OCI-LY3 (cell line): Measurements from ENCODE around the gene CHFR.

Experiments used
- H2AFZ ChIP-seq: fragments of 200-600, 300-600 bp; shearing (Covaris generic); 2 replicates; pipeline ENCODE4 v1.6.0; 2014; ENCODE audit warnings: antibody characterized with exemption, low read depth, low read length
- H3K27ac ChIP-seq: fragments of 200-600, 300-600 bp; sonication (generic); 2 replicates; pipeline ENCODE4 v1.5.1; 2014; ENCODE audit warnings: mild to moderate bottlenecking, low read length, moderate library complexity, mixed read lengths
- H3K27me3 ChIP-seq: fragments of 200-600, 300-600 bp; sonication (generic); 2 replicates; pipeline ENCODE4 v1.6.1; 2014; ENCODE audit warnings: low read depth, low read length, mixed read lengths
- H3K36me3 ChIP-seq: fragments of 200-600, 300-600 bp; sonication (generic); replicated peaks from 2 replicates; pipeline ENCODE3; 2014; ENCODE audit warnings: low read depth, low read length, mixed read lengths
- H3K4me1 ChIP-seq: fragments of 300-600, 200-600 bp; sonication (generic); 2 replicates; pipeline ENCODE4 v1.6.1; 2014; ENCODE audit warnings: low read length, mixed read lengths
- H3K4me2 ChIP-seq: fragments of 200-600, 300-600 bp; sonication (generic); 2 replicates; pipeline ENCODE4 v1.6.1; 2014; ENCODE audit warnings: low read length, mixed read lengths
- H3K4me3 ChIP-seq: fragments of 300-600, 200-600 bp; sonication (generic); 2 replicates; pipeline ENCODE4 v1.5.1; 2014; ENCODE audit warnings: antibody characterized with exemption, mild to moderate bottlenecking, low read length, moderate library complexity
- H3K79me2 ChIP-seq: fragments of 300-600, 200-600 bp; shearing (Covaris generic); 2 replicates; pipeline ENCODE4 v1.6.1; 2014; ENCODE audit warnings: mild to moderate bottlenecking, low read length, mixed read lengths
- H3K9ac ChIP-seq: fragments of 300-600, 200-600 bp; shearing (Covaris generic); 2 replicates; pipeline ENCODE4 v1.6.0; 2014; ENCODE audit warnings: mild to moderate bottlenecking, low read length, moderate library complexity
- H3K9me3 ChIP-seq: fragments of 200-600, 300-600 bp; shearing (Covaris generic); 2 replicates; pipeline ENCODE4 v1.6.1; 2014; ENCODE audit warnings: low read length, mixed read lengths; ENCODE audit not compliant: insufficient read depth
- H4K20me1 ChIP-seq: fragments of 200-600, 300-600 bp; sonication (generic); 2 replicates; pipeline ENCODE4 v1.6.1; 2016; ENCODE audit warnings: low read length, mixed read lengths; ENCODE audit not compliant: insufficient read depth
- CTCF ChIP-seq: fragments of 200-600, 300-600 bp; sonication (generic); IDR thresholded peaks from 2 replicates; pipeline ENCODE4 v1.5.1; 2014; ENCODE audit warnings: antibody characterized with exemption, low read length, low read depth
- EZH2phosphoT487 ChIP-seq: fragments of 200-600 bp; shearing (Covaris generic); IDR thresholded peaks from 2 replicates; pipeline ENCODE4 v1.6.1; 2018; ENCODE audit warnings: antibody characterized with exemption, mixed run types, low read depth

Gene CHFR

DNA sequence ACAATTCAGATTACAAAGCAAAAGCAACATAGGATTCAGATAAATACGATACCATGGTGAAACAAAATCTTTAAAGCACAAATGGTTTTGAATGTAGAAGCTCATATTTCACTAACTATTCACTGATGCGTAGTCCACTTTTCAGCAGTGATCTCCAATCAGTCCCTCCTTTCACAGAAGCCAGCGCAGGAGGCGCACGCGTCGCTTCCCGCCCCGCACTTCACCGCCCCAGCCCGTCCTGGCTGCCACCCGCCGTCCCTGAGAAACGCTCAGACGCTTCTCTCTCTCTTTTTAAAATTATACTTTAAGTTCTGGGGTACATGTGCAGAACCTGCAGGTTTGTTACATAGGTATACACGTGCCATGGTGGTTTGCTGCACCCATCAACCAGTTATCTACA, 19.8 kb upstream of the CHFR start:
- no peak overlapping the region for H3K9ac ChIP-seq
- TF ChIP-seq EZH2phosphoT487 (no peak), CTCF (no peak)
- no peak overlapping the region for H3K4me3 ChIP-seq
- H3K4me1 ChIP-seq, result no peaks in the 10 kb centered on the region
- H3K27me3 ChIP-seq, result no peaks in the 10 kb centered on the region
- no peak overlapping the region for H2AFZ ChIP-seq
- H3K79me2 ChIP-seq, result no peaks in the 10 kb centered on the region
- no peaks in the 10 kb centered on the region for H3K9me3 ChIP-seq
- no peak overlapping the region for H3K27ac ChIP-seq
- no peaks in the 10 kb centered on the region for H3K36me3 ChIP-seq
- H3K4me2 ChIP-seq, result no peak overlapping the region
- no peaks in the 10 kb centered on the region for H4K20me1 ChIP-seq

DNA sequence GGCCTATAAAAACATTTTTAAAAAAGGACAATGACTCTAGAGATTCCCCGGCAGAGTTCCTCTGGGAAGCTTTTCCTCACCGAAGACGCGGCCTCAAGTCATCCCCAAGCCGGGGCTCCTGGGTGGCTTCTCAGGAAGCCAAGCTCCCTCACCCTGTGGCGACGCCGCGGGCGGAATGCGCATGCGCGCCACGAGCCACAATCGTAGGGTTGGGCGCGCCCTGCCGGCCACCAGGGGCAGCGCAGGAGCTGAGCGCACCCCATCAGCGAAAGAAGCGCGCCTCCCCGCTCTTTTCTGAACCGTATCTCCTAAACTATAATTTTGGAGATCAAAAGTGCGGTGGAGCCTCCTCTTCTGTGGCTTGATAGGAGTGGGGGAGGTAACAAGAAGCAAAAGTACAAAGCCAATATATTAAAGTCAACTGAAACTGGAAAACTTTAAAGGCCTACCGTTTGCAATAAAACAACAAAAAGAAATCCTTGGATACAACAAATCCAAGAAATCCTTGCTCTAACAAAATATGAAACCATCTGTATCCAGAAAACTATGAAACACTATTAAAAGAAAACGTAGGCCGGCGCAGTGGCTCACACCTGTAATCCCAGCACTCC, 17.4 kb upstream of the CHFR start:
- Histone ChIP-seq H3K4me1 (no peaks in the 10 kb centered on the region), H3K79me2 (no peaks in the 10 kb centered on the region), H3K4me2 (no peak overlapping the region), H2AFZ (no peak overlapping the region), H4K20me1 (no peaks in the 10 kb centered on the region), H3K36me3 (no peaks in the 10 kb centered on the region), H3K9me3 (no peaks in the 10 kb centered on the region), H3K27me3 (no peaks in the 10 kb centered on the region), H3K9ac (no peak overlapping the region), H3K4me3 (no peak overlapping the region), H3K27ac (no peak overlapping the region)
- no peak for TF ChIP-seq EZH2phosphoT487
- TF ChIP-seq CTCF, result no peak

DNA sequence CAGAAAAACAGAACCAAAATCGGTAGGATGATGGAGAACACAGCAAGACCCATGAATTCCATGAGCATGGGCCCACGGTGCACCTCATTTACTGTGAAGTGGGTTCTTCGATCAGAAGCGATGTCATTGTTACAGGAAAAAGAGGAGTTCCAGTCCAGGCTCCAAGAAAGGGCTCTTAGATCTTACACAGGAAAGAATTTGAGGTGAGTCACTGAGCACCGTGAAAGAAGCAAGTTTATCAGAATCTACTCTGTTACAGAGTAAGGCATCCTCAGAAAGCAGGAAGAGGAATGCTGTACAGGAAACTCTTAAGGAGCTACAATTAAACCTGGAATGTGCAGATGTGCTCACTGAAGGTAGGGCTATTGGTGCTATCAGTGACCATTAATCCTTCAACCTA, 11.6 kb upstream of the CHFR start:
- Histone ChIP-seq H3K4me3 (no peak overlapping the region), H3K27ac (no peak overlapping the region), H3K9ac (no peak overlapping the region), H2AFZ (no peak overlapping the region), H3K9me3 (no peaks in the 10 kb centered on the region), H3K4me2 (no peak overlapping the region), H4K20me1 (no peaks in the 10 kb centered on the region), H3K27me3 (no peaks in the 10 kb centered on the region), H3K36me3 (no peaks in the 10 kb centered on the region), H3K79me2 (no peaks in the 10 kb centered on the region), H3K4me1 (no peaks in the 10 kb centered on the region)
- no peak for TF ChIP-seq CTCF
- no peak for TF ChIP-seq EZH2phosphoT487

DNA sequence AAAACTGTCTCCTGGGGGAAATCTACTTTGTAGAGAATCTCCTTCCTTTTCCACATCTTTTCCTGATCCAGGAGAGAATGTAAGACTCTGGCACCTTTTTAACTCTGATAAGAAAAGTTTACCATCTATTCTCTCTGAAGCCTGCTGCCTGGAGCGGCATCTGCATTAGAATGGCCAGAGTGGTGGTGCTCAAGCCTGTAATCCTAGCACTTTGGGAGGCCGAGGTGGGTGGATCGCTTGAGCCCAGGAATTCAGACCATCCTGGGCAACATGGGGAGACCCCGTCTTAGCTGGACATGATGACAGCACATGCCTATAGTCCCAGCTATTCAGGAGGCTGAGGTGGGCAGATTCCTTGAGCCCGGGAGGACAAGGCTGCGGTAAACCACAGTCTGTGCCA, 1.4 kb upstream of the CHFR start:
- no peak overlapping the region for H3K4me3 ChIP-seq

More for the DNA sequence above, 1.4 kb upstream of the CHFR start:
- no peak for TF ChIP-seq EZH2phosphoT487
- no peak for TF ChIP-seq CTCF
- Histone ChIP-seq H3K79me2 (no peaks in the 10 kb centered on the region), H3K9ac (no peak overlapping the region), H3K36me3 (no peaks in the 10 kb centered on the region), H3K27ac (no peak overlapping the region), H3K4me2 (no peak overlapping the region), H4K20me1 (no peaks in the 10 kb centered on the region), H3K27me3 (no peaks in the 10 kb centered on the region), H3K4me1 (no peaks in the 10 kb centered on the region), H3K9me3 (no peaks in the 10 kb centered on the region), H2AFZ (no peak overlapping the region)
